ENCODE results near the gene KRIT1. TPM values are rescaled to one million over a fixed set of nuclear protein-coding genes. Genes with fewer than 3 reads are reported as not detected.
"Not testable (repeated sequence)": the region's sequence is repeated elsewhere in the genome, so short reads cannot be mapped to it uniquely, and the experiment has no call there.

KRIT1 gene
- total RNA-seq, 1 experiment from 2014 or later, result 59.3 TPM

GRCh38 chr7:92178928-92179924, 66.5 kb downstream of the KRIT1 start, which contains the start of gene LRRD1:
Gene LRRD1 (minus strand): TSS chr7:92179142. CDS start chr7:92165202, 13,940 bp downstream.
- in situ Hi-C loops (cut with HindIII; ENCODE audit: low pct_unique_long_range_greater_than_20kb, low sequenced_read_pairs), result no loop called here
- peak; percentile 78 for DNase-seq (ENCODE audit: low read depth, low spot score)

GRCh38 chr7:92177362-92177761, 68.4 kb downstream of the KRIT1 start:
- peak; percentile 87 for DNase-seq (ENCODE audit: low read depth, low spot score)
- in situ Hi-C loops (cut with HindIII; ENCODE audit: low pct_unique_long_range_greater_than_20kb, low sequenced_read_pairs), result no loop called here

- DNase-seq (ENCODE audit: low read depth, low spot score); in situ Hi-C loops (cut with HindIII; ENCODE audit: low pct_unique_long_range_greater_than_20kb, low sequenced_read_pairs): not testable (repeated sequence)
These were observed 76.2 kb downstream of the KRIT1 start for GRCh38 chr7:92169529-92169928.

- DNase-seq (ENCODE audit: low read depth, low spot score), result no peak
- in situ Hi-C loops (cut with HindIII; ENCODE audit: low pct_unique_long_range_greater_than_20kb, low sequenced_read_pairs), result no loop called here
These were observed 84.4 kb downstream of the KRIT1 start for GRCh38 chr7:92161271-92161670.

- no peak for DNase-seq (ENCODE audit: low read depth, low spot score)
- in situ Hi-C loops (cut with HindIII; ENCODE audit: low pct_unique_long_range_greater_than_20kb, low sequenced_read_pairs), result no loop called here
These were observed 86.8 kb downstream of the KRIT1 start for GRCh38 chr7:92158660-92159575.

- no peak for DNase-seq (ENCODE audit: low read depth, low spot score)
- in situ Hi-C loops (cut with HindIII; ENCODE audit: low pct_unique_long_range_greater_than_20kb, low sequenced_read_pairs), result no loop called here
These were observed 88.7 kb downstream of the KRIT1 start for GRCh38 chr7:92156990-92157389.

GRCh38 chr7:92155108-92155739, 90.5 kb downstream of the KRIT1 start:
- in situ Hi-C loops (cut with HindIII; ENCODE audit: low pct_unique_long_range_greater_than_20kb, low sequenced_read_pairs), result no loop called here

GRCh38 chr7:92150450-92151017, 95.2 kb downstream of the KRIT1 start:
- in situ Hi-C loops (cut with HindIII; ENCODE audit: low pct_unique_long_range_greater_than_20kb, low sequenced_read_pairs), result no loop called here
- DNase-seq (ENCODE audit: low read depth, low spot score), result no peak

More at GRCh38 chr7:92155108-92155739, 90.5 kb downstream of the KRIT1 start:
- DNase-seq (ENCODE audit: low read depth, low spot score), result no peak

- no peak for DNase-seq (ENCODE audit: low read depth, low spot score)
- in situ Hi-C loops (cut with HindIII; ENCODE audit: low pct_unique_long_range_greater_than_20kb, low sequenced_read_pairs), result no loop called here
These were observed 95.9 kb downstream of the KRIT1 start for GRCh38 chr7:92149736-92150239.

Small RNAs within 50 kb of the gene (small RNA-seq; reads per million reads assigned to genes)
- 0 to 0.10 reads per million in 2 experiments for gene MIR1285-1
- gene RF00019, result 0 reads per million in 2 experiments

Other genes with a start within 250 kb of the KRIT1 start
- gene CYP51A1, start 111.4 kb downstream of the KRIT1 start, total RNA-seq (2014; rRNA removed; shearing (Covaris generic)), result 203 and 220 TPM in 2 replicates
- not detected in 2 replicates for gene LRRD1, start 66.8 kb downstream of the KRIT1 start, total RNA-seq (2014; rRNA removed; shearing (Covaris generic))
- gene ANKIB1, start 60 bp upstream of the KRIT1 start, total RNA-seq (2014; rRNA removed; shearing (Covaris generic)), result 35.4 and 37.7 TPM in 2 replicates
- gene GATAD1, start 201.6 kb upstream of the KRIT1 start, total RNA-seq (2014; rRNA removed; shearing (Covaris generic)), result 53.7 and 59.2 TPM in 2 replicates
- not detected in 2 replicates for gene ERVW-1, start 232.0 kb upstream of the KRIT1 start, total RNA-seq (2014; rRNA removed; shearing (Covaris generic))